GM12878 (cell line): ENCODE measurements around the gene PPDPF. TPM values are rescaled to one million over a fixed set of nuclear protein-coding genes. Genes with fewer than 3 reads are reported as not detected.

ENCODE experiments used
- ATAC-seq: fragments of 200-7000 bp; cut with Tn5 transposase; 3 replicates; pipeline ENCODE4 v1.9.1; 2020; ENCODE audit warnings: mild to moderate bottlenecking, moderate library complexity
- BruUV-seq: library from RNA; stranded (reverse); fragments of 400-500 nt; replicated peaks from 2 replicates; lab custom pipeline; 2021; lab: Mats Ljungman, UMichigan
- CTCF ChIA-PET: fragments of 300-600 bp; sonication (Branson Sonifier 250); formaldehyde crosslinking; extraction: SDS; loops from one replicate; lab custom pipeline; 2021; ENCODE audit warnings: inconsistent platforms; lab: Yijun Ruan, JAX
- POLR2A ChIA-PET: fragments of 350-600 bp; formaldehyde crosslinking; extraction: SDS; loops from one replicate; lab custom pipeline; 2021; ENCODE audit warnings: inconsistent platforms; lab: Charles Lee
- RAD21 ChIA-PET: fragments of 300-600 bp; sonication (Branson Sonifier 250); formaldehyde crosslinking; loops from one replicate; lab custom pipeline; 2023; ENCODE audit warnings: antibody characterized with exemption; ENCODE audit not compliant: unreplicated experiment; lab: Charles Lee
- SMC1A ChIA-PET: fragments of 300-600 bp; sonication (Branson Sonifier 250); formaldehyde crosslinking; loops from one replicate; lab custom pipeline; 2023; ENCODE audit not compliant: unreplicated experiment, uncharacterized antibody; lab: Charles Lee
- DNase-seq: peaks from one replicate; pipeline ENCODE4 v3.0.0-alpha.2; 2011; ENCODE audit warnings: low read depth, low spot score
- FAIRE-seq: peaks from 3 replicates; lab custom pipeline; 2011; peaks lifted over from hg19 to GRCh38; lab: Jason Lieb, UNC
- H2AFZ ChIP-seq: 2 replicates; pipeline ENCODE4 v1.6.0; 2011; ENCODE audit warnings: low read depth, low read length, control low read depth; ENCODE audit not compliant: control insufficient read depth
- H3K27ac ChIP-seq: 2 replicates; pipeline ENCODE4 v1.5.1; 2011; ENCODE audit warnings: control low read depth; ENCODE audit not compliant: control insufficient read depth, insufficient read depth
- H3K27me3 ChIP-seq, 2 experiments: replicated peaks in 1 of 2; 2 replicates each; pipeline versions ENCODE4 v1.6.0 to v1.6.1; 2011; ENCODE audit warnings: low read length in 1 of 2; ENCODE audit not compliant: control insufficient read depth in 2 of 2, insufficient read depth in 2 of 2
- H3K36me3 ChIP-seq, 2 experiments: 2 replicates each; pipeline ENCODE4 v1.5.1; 2011; ENCODE audit warnings: low read length in 1 of 2; ENCODE audit not compliant: control insufficient read depth in 2 of 2, insufficient read depth in 2 of 2
- H3K4me1 ChIP-seq: 2 replicates; pipeline ENCODE4 v1.6.1; 2011; ENCODE audit warnings: mild to moderate bottlenecking, low read length, moderate library complexity, mixed read lengths; ENCODE audit not compliant: control insufficient read depth, insufficient read depth
- H3K4me2 ChIP-seq: 2 replicates; pipeline ENCODE4 v1.6.0; 2011; ENCODE audit warnings: control low read depth; ENCODE audit not compliant: control insufficient read depth, insufficient read depth
- H3K4me3 ChIP-seq: fragments of 200-600 bp; sonication (generic); 2 replicates; pipeline ENCODE4 v1.5.1; 2016
- H3K79me2 ChIP-seq: 2 replicates; pipeline ENCODE4 v1.6.0; 2011; ENCODE audit warnings: low read length; ENCODE audit not compliant: control insufficient read depth, insufficient read depth
- H3K9ac ChIP-seq: 2 replicates; pipeline ENCODE4 v1.8.0; 2011; ENCODE audit warnings: low read length, control low read depth, mixed read lengths; ENCODE audit not compliant: control insufficient read depth, insufficient read depth
- H3K9me3 ChIP-seq: replicated peaks from 3 replicates; pipeline ENCODE4 v1.5.1; 2011; ENCODE audit warnings: mild to moderate bottlenecking, low read length; ENCODE audit not compliant: control insufficient read depth, insufficient read depth
- H4K20me1 ChIP-seq: 2 replicates; pipeline ENCODE4 v1.6.0; 2011; ENCODE audit not compliant: control insufficient read depth, insufficient read depth
- ATF7 ChIP-seq: fragments of 450-650 bp; IDR thresholded peaks from 2 replicates; pipeline ENCODE4 v1.6.1; 2016; ENCODE audit warnings: low read depth, mild to moderate bottlenecking
- CBFB ChIP-seq: IDR thresholded peaks from 2 replicates; pipeline ENCODE4 v1.6.1; 2016; ENCODE audit warnings: antibody characterized with exemption, low read depth
- CBX3 ChIP-seq: fragments of 200-600 bp; sonication (generic); IDR thresholded peaks from 2 replicates; pipeline ENCODE4 v1.6.1; 2016; ENCODE audit warnings: low read depth, borderline replicate concordance
- CHD1 ChIP-seq: IDR thresholded peaks from 2 replicates; pipeline ENCODE4 v1.6.1; 2012; ENCODE audit warnings: low read depth, low read length, improper control_type of control experiment
- CREB1 ChIP-seq: IDR thresholded peaks from 2 replicates; pipeline ENCODE4 v1.6.1; 2012; ENCODE audit warnings: low read depth, mild to moderate bottlenecking, inconsistent platforms
- ESRRA ChIP-seq: IDR thresholded peaks from 2 replicates; pipeline ENCODE4 v1.6.1; 2012; ENCODE audit warnings: mild to moderate bottlenecking, low read length, improper control_type of control experiment
- FOXM1 ChIP-seq: IDR thresholded peaks from 2 replicates; pipeline ENCODE4 v1.6.1; 2012; ENCODE audit warnings: low read depth, mild to moderate bottlenecking, inconsistent platforms, low read length, moderate library complexity
- JUNB ChIP-seq: IDR thresholded peaks from 2 replicates; pipeline ENCODE4 v1.6.1; 2016; ENCODE audit warnings: antibody characterized with exemption, mild to moderate bottlenecking
- MXI1 ChIP-seq: fragments of 150-350 bp; IDR thresholded peaks from 2 replicates; pipeline ENCODE4 v1.6.1; 2011; ENCODE audit warnings: low read depth, mild to moderate bottlenecking, inconsistent platforms, low read length, improper control_type of control experiment
- NR2C1 ChIP-seq: fragments of 450-650 bp; IDR thresholded peaks from 2 replicates; pipeline ENCODE4 v1.6.1; 2017; ENCODE audit warnings: antibody characterized with exemption, mild to moderate bottlenecking, moderate library complexity
- RAD21 ChIP-seq: IDR thresholded peaks from 2 replicates; pipeline ENCODE4 v1.6.1; 2011; ENCODE audit warnings: mild to moderate bottlenecking, low read depth, low read length, moderate library complexity; ENCODE audit not compliant: insufficient read depth
- SIN3A ChIP-seq: IDR thresholded peaks from 2 replicates; pipeline ENCODE4 v1.6.1; 2012; ENCODE audit warnings: low read depth, low read length, improper control_type of control experiment
- SMAD1 ChIP-seq: fragments of 450-650 bp; IDR thresholded peaks from 2 replicates; pipeline ENCODE4 v1.6.1; 2018; ENCODE audit warnings: mild to moderate bottlenecking, low read depth; ENCODE audit not compliant: partially characterized antibody
- SREBF1 ChIP-seq: IDR thresholded peaks from 2 replicates; pipeline ENCODE4 v1.6.1; 2012; ENCODE audit warnings: mild to moderate bottlenecking, low read length
- YY1 ChIP-seq: IDR thresholded peaks from 2 replicates; pipeline ENCODE4 v1.6.1; 2011; ENCODE audit warnings: low read depth, mild to moderate bottlenecking, low read length
- WGBS: methylation state at CpG from one replicate; pipeline ENCODE4 v1.1.6; 2016; ENCODE audit warnings: low lambda C conversion rate; ENCODE audit not compliant: insufficient replicate concordance, insufficient coverage; ENCODE audit errors: missing lambda C conversion rate; 5-methylcytosine and 5-hydroxymethylcytosine counted together
- in situ Hi-C: fragments of 300-500 bp; cut with MboI; formaldehyde crosslinking; loops from 9 replicates; pipeline ENCODE4 v1.14.3; 2018; ENCODE audit warnings: mixed read lengths
- intact Hi-C: fragments of 100-400 bp; cut with micrococcal nuclease; formaldehyde crosslinking; loops from one replicate; pipeline ENCODE4 v1.14.2; 2022; ENCODE audit not compliant: unreplicated experiment
- polyA plus RNA-seq, 11 experiments: library from polyadenylated mRNA; depleted of rRNA in 4 of 11; unstranded in 6 of 11; stranded (reverse) in 5 of 11; fragments of >200 nt; fragmentation: Nextera tagmentation in 4 of 11; fragmentation: Illumina TruSeq in 1 of 11; extraction: Ambion mirVana in 4 of 11; extraction: Trizol in 1 of 11; gene quantifications; 1 replicate in 1 of 11; 2 replicates in 10 of 11; pipeline versions ENCODE4 v1.2.1 to v1.2.3, GENCODE V29; 2011 to 2016; ENCODE audit warnings: inconsistent platforms in 2 of 11, missing spikeins in 2 of 11, low read depth in 1 of 11
- total RNA-seq, 4 experiments: library from RNA; depleted of rRNA in 3 of 4; stranded (reverse); fragments of >200 nt in 3 of 4; fragmentation: Illumina TruSeq in 1 of 4; extraction: Trizol in 1 of 4; gene quantifications; 2 replicates each; pipeline versions ENCODE4 v1.2.1 to v1.2.3, GENCODE V29; 2013 to 2021
- TF ChIP-seq, protein P1 (sequence below): fragments of 450-650 bp; IDR thresholded peaks from 2 replicates; pipeline ENCODE4 v1.6.1; 2016; ENCODE audit warnings: mild to moderate bottlenecking, moderate library complexity, borderline replicate concordance
- TF ChIP-seq, protein P2 (sequence below): IDR thresholded peaks from 2 replicates; pipeline ENCODE4 v1.6.1; 2012; ENCODE audit warnings: low read length, inconsistent platforms
- TF ChIP-seq, protein P3 (sequence below): IDR thresholded peaks from 2 replicates; pipeline ENCODE4 v1.6.1; 2011; ENCODE audit warnings: borderline replicate concordance, low read depth, mild to moderate bottlenecking, moderate library complexity, low read length; ENCODE audit not compliant: insufficient read depth, poor library complexity, severe bottlenecking

PPDPF gene
- total and polyA plus RNA-seq, 10 of the 15 experiments (the other 5 are each of a cell fraction or from before 2014, with no cell fraction given), result 0.32 to 154 (median 22.8) TPM

DNA sequence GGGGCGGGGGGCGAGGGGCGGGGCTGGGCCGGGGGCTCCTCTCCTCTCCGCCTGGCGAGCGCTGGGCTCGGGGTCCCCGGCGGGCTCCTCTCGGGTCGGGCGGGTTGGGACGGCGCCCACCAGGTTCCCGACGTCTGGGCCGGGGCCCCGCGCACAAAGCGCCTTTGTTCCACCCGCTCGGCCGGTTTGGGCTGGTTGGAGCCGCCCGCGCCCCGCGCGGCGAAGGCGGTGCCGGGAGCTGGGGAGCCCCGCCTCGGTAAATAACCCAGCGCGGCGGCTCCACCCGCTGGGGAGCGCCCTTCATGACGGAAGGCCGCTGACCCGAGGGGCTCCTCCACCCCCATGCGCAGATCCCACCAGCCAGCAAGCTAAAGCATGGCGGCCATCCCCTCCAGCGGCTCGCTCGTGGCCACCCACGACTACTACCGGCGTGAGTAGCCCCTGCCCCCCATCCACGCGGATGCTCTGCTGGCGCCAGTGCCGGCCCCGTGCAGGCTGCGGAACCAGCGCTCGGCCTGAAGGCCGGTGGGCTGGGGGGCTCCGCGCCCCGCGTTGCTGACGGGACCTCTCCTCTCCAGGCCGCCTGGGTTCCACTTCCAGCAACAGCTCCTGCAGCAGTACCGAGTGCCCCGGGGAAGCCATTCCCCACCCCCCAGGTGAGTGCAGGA lies 503 bp downstream of the PPDPF start:
- H3K79me2 ChIP-seq, result peaks cover 8% of the 10 kb centered on the region
- RAD21 ChIA-PET, result interaction anchor here (0.6 to 2.4 kb wide), 3 partner anchors 8 to 121 kb away, joined by 5 to 20 read pairs (median 6); partner anchors contain the start of gene PTK6
- peak overlapping the region; percentile 58 for H3K27ac ChIP-seq
- peaks cover 0 to 2% of the 10 kb centered on the region in 2 experiments; a peak in 1 of 4 replicates for H3K36me3 ChIP-seq
- intact Hi-C loops, result no loop called here
- CTCF ChIA-PET, result interaction anchor here (0.6 to 2.1 kb wide), 5 partner anchors 17 to 517 kb away, joined by 3 to 6 read pairs (median 3); partner anchors contain the start of gene RTEL1
- 7% methylated on average over 55 of the region's 68 CpGs for WGBS
- H3K4me2 ChIP-seq, result peak overlapping the region; percentile 99
- peak; percentile 79 for ATAC-seq
- H3K9ac ChIP-seq, result peak overlapping the region; percentile 80
- SMC1A ChIA-PET, result interaction anchor here (1.2 kb wide), 1 partner anchor 80 kb away, joined by 7 read pairs; no protein-coding TSS in a partner anchor
- no peaks in the 10 kb centered on the region for H3K27me3 ChIP-seq
- POLR2A ChIA-PET, result interaction anchor here (0.6 to 3.8 kb wide), 10 partner anchors 8 to 220 kb away, joined by 3 to 33 read pairs (median 3); partner anchors contain the start of genes HELZ2 and PTK6
- in situ Hi-C loops, result no loop called here
- DNase-seq, result no peak
- no peaks in the 10 kb centered on the region for H4K20me1 ChIP-seq
- H3K4me3 ChIP-seq, result peak overlapping the region; percentile 86
- peaks cover 4% of the 10 kb centered on the region; the same call in 2 of the 3 replicates for H3K9me3 ChIP-seq
- BruUV-seq, result TSS peak; percentile 86
- FAIRE-seq, result no peak
- peaks cover 4% of the 10 kb centered on the region for H3K4me1 ChIP-seq
- no peak overlapping the region for H2AFZ ChIP-seq
- TF ChIP-seq JUNB (no peak), NR2C1 (no peak), SIN3A (peak; percentile 22; the same call in 1 of the 2 replicates), SMAD1 (no peak), SREBF1 (no peak), ESRRA (no peak), ATF7 (no peak), YY1 (peak; percentile 78), CHD1 (no peak), MXI1 (no peak), CBX3 (no peak), RAD21 (no peak), CBFB (no peak), FOXM1 (no peak), CREB1 (no peak)
- TF ChIP-seq, protein P1, sequence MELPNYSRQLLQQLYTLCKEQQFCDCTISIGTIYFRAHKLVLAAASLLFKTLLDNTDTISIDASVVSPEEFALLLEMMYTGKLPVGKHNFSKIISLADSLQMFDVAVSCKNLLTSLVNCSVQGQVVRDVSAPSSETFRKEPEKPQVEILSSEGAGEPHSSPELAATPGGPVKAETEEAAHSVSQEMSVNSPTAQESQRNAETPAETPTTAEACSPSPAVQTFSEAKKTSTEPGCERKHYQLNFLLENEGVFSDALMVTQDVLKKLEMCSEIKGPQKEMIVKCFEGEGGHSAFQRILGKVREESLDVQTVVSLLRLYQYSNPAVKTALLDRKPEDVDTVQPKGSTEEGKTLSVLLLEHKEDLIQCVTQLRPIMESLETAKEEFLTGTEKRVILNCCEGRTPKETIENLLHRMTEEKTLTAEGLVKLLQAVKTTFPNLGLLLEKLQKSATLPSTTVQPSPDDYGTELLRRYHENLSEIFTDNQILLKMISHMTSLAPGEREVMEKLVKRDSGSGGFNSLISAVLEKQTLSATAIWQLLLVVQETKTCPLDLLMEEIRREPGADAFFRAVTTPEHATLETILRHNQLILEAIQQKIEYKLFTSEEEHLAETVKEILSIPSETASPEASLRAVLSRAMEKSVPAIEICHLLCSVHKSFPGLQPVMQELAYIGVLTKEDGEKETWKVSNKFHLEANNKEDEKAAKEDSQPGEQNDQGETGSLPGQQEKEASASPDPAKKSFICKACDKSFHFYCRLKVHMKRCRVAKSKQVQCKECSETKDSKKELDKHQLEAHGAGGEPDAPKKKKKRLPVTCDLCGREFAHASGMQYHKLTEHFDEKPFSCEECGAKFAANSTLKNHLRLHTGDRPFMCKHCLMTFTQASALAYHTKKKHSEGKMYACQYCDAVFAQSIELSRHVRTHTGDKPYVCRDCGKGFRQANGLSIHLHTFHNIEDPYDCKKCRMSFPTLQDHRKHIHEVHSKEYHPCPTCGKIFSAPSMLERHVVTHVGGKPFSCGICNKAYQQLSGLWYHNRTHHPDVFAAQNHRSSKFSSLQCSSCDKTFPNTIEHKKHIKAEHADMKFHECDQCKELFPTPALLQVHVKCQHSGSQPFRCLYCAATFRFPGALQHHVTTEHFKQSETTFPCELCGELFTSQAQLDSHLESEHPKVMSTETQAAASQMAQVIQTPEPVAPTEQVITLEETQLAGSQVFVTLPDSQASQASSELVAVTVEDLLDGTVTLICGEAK, result no peak
- TF ChIP-seq, protein P2, sequence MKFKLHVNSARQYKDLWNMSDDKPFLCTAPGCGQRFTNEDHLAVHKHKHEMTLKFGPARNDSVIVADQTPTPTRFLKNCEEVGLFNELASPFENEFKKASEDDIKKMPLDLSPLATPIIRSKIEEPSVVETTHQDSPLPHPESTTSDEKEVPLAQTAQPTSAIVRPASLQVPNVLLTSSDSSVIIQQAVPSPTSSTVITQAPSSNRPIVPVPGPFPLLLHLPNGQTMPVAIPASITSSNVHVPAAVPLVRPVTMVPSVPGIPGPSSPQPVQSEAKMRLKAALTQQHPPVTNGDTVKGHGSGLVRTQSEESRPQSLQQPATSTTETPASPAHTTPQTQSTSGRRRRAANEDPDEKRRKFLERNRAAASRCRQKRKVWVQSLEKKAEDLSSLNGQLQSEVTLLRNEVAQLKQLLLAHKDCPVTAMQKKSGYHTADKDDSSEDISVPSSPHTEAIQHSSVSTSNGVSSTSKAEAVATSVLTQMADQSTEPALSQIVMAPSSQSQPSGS, result no peak
- TF ChIP-seq, protein P3, sequence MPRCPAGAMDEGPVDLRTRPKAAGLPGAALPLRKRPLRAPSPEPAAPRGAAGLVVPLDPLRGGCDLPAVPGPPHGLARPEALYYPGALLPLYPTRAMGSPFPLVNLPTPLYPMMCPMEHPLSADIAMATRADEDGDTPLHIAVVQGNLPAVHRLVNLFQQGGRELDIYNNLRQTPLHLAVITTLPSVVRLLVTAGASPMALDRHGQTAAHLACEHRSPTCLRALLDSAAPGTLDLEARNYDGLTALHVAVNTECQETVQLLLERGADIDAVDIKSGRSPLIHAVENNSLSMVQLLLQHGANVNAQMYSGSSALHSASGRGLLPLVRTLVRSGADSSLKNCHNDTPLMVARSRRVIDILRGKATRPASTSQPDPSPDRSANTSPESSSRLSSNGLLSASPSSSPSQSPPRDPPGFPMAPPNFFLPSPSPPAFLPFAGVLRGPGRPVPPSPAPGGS, result no peak
